Naive thymus-derived CD8-positive, alpha-beta T cell (primary cell): ENCODE measurements around the gene SRXN1. TPM values are rescaled to one million over a fixed set of nuclear protein-coding genes. Genes with fewer than 3 reads are reported as not detected.
A peak's percentile ranks its signal among the peaks of the same experiment; 100 is the strongest.

Source experiments
- ATAC-seq, 2 donors: fragments of 150-1000 bp; cut with Tn5 transposase in 1 of 2; sonication (Bioruptor Pico), chemical (Tn5 transposase) in 1 of 2; 1 replicate in 1 of 2; 2 replicates in 1 of 2; pipeline ENCODE4 v1.10.0; 2021; ENCODE audit warnings: mild to moderate bottlenecking in 2 of 2, moderate library complexity in 2 of 2
- POLR2A ChIA-PET: fragments of 350-600 bp; sonication (Branson Sonifier 250); formaldehyde crosslinking; loops from one replicate; lab custom pipeline; 2021; ENCODE audit warnings: antibody characterized with exemption; lab: Charles Lee
- DNase-seq, 10 donors: peaks; one replicate each; pipeline versions ENCODE4 v3.0.0 to v3.0.0-alpha.2; 2020 to 2022
- H3K27ac Mint-ChIP-seq, 10 donors: one replicate each; pipeline ENCODE4 v1.8.0; 2020 to 2022; ENCODE audit warnings: mild to moderate bottlenecking in 10 of 10, mixed read lengths in 10 of 10, moderate library complexity in 4 of 10, inconsistent platforms in 1 of 10
- H3K27me3 Mint-ChIP-seq, 5 donors: one replicate each; pipeline ENCODE4 v1.8.0; 2021 to 2022; ENCODE audit warnings: mixed read lengths in 5 of 5
- H3K36me3 Mint-ChIP-seq, 3 donors: one replicate each; pipeline ENCODE4 v1.8.0; 2020 to 2022; ENCODE audit warnings: mixed read lengths in 3 of 3, mild to moderate bottlenecking in 2 of 3, inconsistent platforms in 1 of 3
- H3K4me1 Mint-ChIP-seq, 4 donors: one replicate each; pipeline ENCODE4 v1.8.0; 2021 to 2022; ENCODE audit warnings: mixed read lengths in 4 of 4
- H3K4me3 Mint-ChIP-seq, 10 donors: one replicate each; pipeline ENCODE4 v1.8.0; 2020 to 2022; ENCODE audit warnings: mild to moderate bottlenecking in 10 of 10, mixed read lengths in 10 of 10, moderate library complexity in 6 of 10, inconsistent platforms in 1 of 10
- H3K9me3 Mint-ChIP-seq, 9 donors: one replicate each; pipeline ENCODE4 v1.8.0; 2020 to 2022; ENCODE audit warnings: mixed read lengths in 9 of 9, mild to moderate bottlenecking in 3 of 9, inconsistent platforms in 1 of 9, moderate library complexity in 1 of 9
- polyA plus RNA-seq, 3 donors: library from polyadenylated mRNA; unstranded; fragments of 300-500 nt; fragmentation: Illumina TruSeq; gene quantifications; one replicate each; pipeline ENCODE4 v1.2.3, GENCODE V29; 2021
- total RNA-seq, 8 experiments: library from RNA in 2 of 8; stranded (reverse) in 2 of 8; gene quantifications; one replicate each; pipeline ENCODE4 v1.2.3 and lab custom pipeline; 2021 to 2026

SRXN1 gene
- total and polyA plus RNA-seq, 5 experiments from 2014 or later = 0.26 to 15.6 (median 2.4) TPM

GRCh38 chr20:661474-662270, 8.7 kb upstream of the SRXN1 start:
- Mint-ChIP-seq H3K4me3 (no peak overlapping the region), H3K9me3 (no peaks in the 10 kb centered on the region), H3K27me3 (peaks cover 37 to 89% (median 57%) of the 10 kb centered on the region in 5 donors), H3K36me3 (peaks cover 0 to 2% (median 0%) of the 10 kb centered on the region in 3 donors), H3K27ac (peak overlapping the region in 1 of 10 donors; percentile 74), H3K4me1 (peaks cover 3 to 9% (median 7%) of the 10 kb centered on the region in 4 donors)
- DNase-seq (no peak), ATAC-seq (no peak)
- POLR2A ChIA-PET = no interaction called here

GRCh38 chr20:658731-659291, 5.8 kb upstream of the SRXN1 start:
- Mint-ChIP-seq H3K27ac (no peak overlapping the region), H3K36me3 (peaks cover 0 to 2% (median 0%) of the 10 kb centered on the region in 3 donors), H3K4me3 (no peak overlapping the region), H3K4me1 (peaks cover 3 to 17% (median 8%) of the 10 kb centered on the region in 4 donors), H3K9me3 (no peaks in the 10 kb centered on the region), H3K27me3 (peaks cover 25 to 97% (median 57%) of the 10 kb centered on the region in 5 donors)
- POLR2A ChIA-PET = no interaction called here
- DNase-seq = no peak
- no peak for ATAC-seq

GRCh38 chr20:658202-658601, 5.2 kb upstream of the SRXN1 start:
- Mint-ChIP-seq H3K9me3 (no peaks in the 10 kb centered on the region), H3K27ac (no peak overlapping the region), H3K4me3 (no peak overlapping the region), H3K27me3 (peaks cover 25 to 94% (median 59%) of the 10 kb centered on the region in 5 donors), H3K36me3 (peaks cover 0 to 2% (median 0%) of the 10 kb centered on the region in 3 donors), H3K4me1 (peaks cover 4 to 21% (median 8%) of the 10 kb centered on the region in 4 donors)
- no peak for ATAC-seq
- POLR2A ChIA-PET = no interaction called here
- DNase-seq = no peak

GRCh38 chr20:655726-656624, 3.0 kb upstream of the SRXN1 start:
- H3K4me3 Mint-ChIP-seq = no peak overlapping the region
- peaks cover 16 to 87% (median 43%) of the 10 kb centered on the region in 5 donors for H3K27me3 Mint-ChIP-seq
- POLR2A ChIA-PET = no interaction called here
- H3K4me1 Mint-ChIP-seq = peaks cover 0 to 29% (median 10%) of the 10 kb centered on the region in 4 donors
- ATAC-seq (no peak), DNase-seq (no peak)
- H3K36me3 Mint-ChIP-seq = no peaks in the 10 kb centered on the region
- no peaks in the 10 kb centered on the region for H3K9me3 Mint-ChIP-seq
- H3K27ac Mint-ChIP-seq = no peak overlapping the region

- no peak overlapping the region for H3K27ac Mint-ChIP-seq
- no peaks in the 10 kb centered on the region for H3K9me3 Mint-ChIP-seq
- peaks cover 0 to 25% (median 12%) of the 10 kb centered on the region in 4 donors for H3K4me1 Mint-ChIP-seq
- H3K36me3 Mint-ChIP-seq = no peaks in the 10 kb centered on the region
- ATAC-seq = no peak
- peaks cover 13 to 88% (median 33%) of the 10 kb centered on the region in 5 donors for H3K27me3 Mint-ChIP-seq
- DNase-seq = no peak
- POLR2A ChIA-PET = no interaction called here
- H3K4me3 Mint-ChIP-seq = peak overlapping the region in 7 of 10 donors; percentile 9 to 85 (median 60)
Measured at GRCh38 chr20:654417-654750, 1.4 kb upstream of the SRXN1 start.

GRCh38 chr20:653590-654416, 803 bp upstream of the SRXN1 start:
- ATAC-seq (peak in 1 of 2 donors; percentile 51), DNase-seq (no peak)
- no peaks in the 10 kb centered on the region for H3K9me3 Mint-ChIP-seq
- no peaks in the 10 kb centered on the region for H3K36me3 Mint-ChIP-seq
- peak overlapping the region; percentile 41 to 85 (median 74) for H3K4me3 Mint-ChIP-seq
- peak overlapping the region in 2 of 10 donors; percentile 29 to 83 for H3K27ac Mint-ChIP-seq
- H3K27me3 Mint-ChIP-seq = peaks cover 9 to 88% (median 29%) of the 10 kb centered on the region in 5 donors
- POLR2A ChIA-PET = no interaction called here
- H3K4me1 Mint-ChIP-seq = peaks cover 0 to 25% (median 12%) of the 10 kb centered on the region in 4 donors

- DNase-seq (no peak), ATAC-seq (no peak)
- H3K36me3 Mint-ChIP-seq = peaks cover 0 to 4% (median 0%) of the 10 kb centered on the region in 3 donors
- peak overlapping the region; percentile 15 to 84 (median 74) for H3K4me3 Mint-ChIP-seq
- POLR2A ChIA-PET = no interaction called here
- H3K27me3 Mint-ChIP-seq = peaks cover 0 to 78% (median 18%) of the 10 kb centered on the region in 5 donors
- H3K4me1 Mint-ChIP-seq = peaks cover 0 to 25% (median 12%) of the 10 kb centered on the region in 4 donors
- peak overlapping the region in 4 of 10 donors; percentile 54 to 85 (median 74) for H3K27ac Mint-ChIP-seq
- no peaks in the 10 kb centered on the region for H3K9me3 Mint-ChIP-seq
Measured at GRCh38 chr20:652615-653109, 338 bp downstream of the SRXN1 start.

- DNase-seq (no peak), ATAC-seq (no peak)
- H3K27ac Mint-ChIP-seq = peak overlapping the region in 4 of 10 donors; percentile 41 to 85 (median 61)
- POLR2A ChIA-PET = no interaction called here
- H3K4me3 Mint-ChIP-seq = peak overlapping the region; percentile 15 to 84 (median 74)
- peaks cover 0 to 4% (median 0%) of the 10 kb centered on the region in 3 donors for H3K36me3 Mint-ChIP-seq
- peaks cover 0 to 25% (median 12%) of the 10 kb centered on the region in 4 donors for H3K4me1 Mint-ChIP-seq
- no peaks in the 10 kb centered on the region for H3K9me3 Mint-ChIP-seq
- peaks cover 0 to 71% (median 18%) of the 10 kb centered on the region in 5 donors for H3K27me3 Mint-ChIP-seq
Measured at GRCh38 chr20:651713-652614, 1.0 kb downstream of the SRXN1 start.

GRCh38 chr20:650954-651353, 2.0 kb downstream of the SRXN1 start:
- H3K9me3 Mint-ChIP-seq = no peaks in the 10 kb centered on the region
- H3K4me1 Mint-ChIP-seq = peaks cover 0 to 26% (median 12%) of the 10 kb centered on the region in 4 donors
- no peak overlapping the region for H3K27ac Mint-ChIP-seq
- POLR2A ChIA-PET = no interaction called here
- H3K4me3 Mint-ChIP-seq = peak overlapping the region in 4 of 10 donors; percentile 14 to 82 (median 50)
- no peak for DNase-seq
- ATAC-seq = no peak
- H3K27me3 Mint-ChIP-seq = peaks cover 0 to 61% (median 11%) of the 10 kb centered on the region in 5 donors
- H3K36me3 Mint-ChIP-seq = peaks cover 0 to 4% (median 0%) of the 10 kb centered on the region in 3 donors

- POLR2A ChIA-PET = no interaction called here
- H3K9me3 Mint-ChIP-seq = no peaks in the 10 kb centered on the region
- peaks cover 0 to 54% (median 10%) of the 10 kb centered on the region in 5 donors for H3K27me3 Mint-ChIP-seq
- H3K4me1 Mint-ChIP-seq = peaks cover 0 to 31% (median 15%) of the 10 kb centered on the region in 4 donors
- DNase-seq (no peak), ATAC-seq (no peak)
- H3K36me3 Mint-ChIP-seq = peaks cover 0 to 4% (median 0%) of the 10 kb centered on the region in 3 donors
- H3K4me3 Mint-ChIP-seq = peak overlapping the region in 1 of 10 donors; percentile 5
- H3K27ac Mint-ChIP-seq = peak overlapping the region in 2 of 10 donors; percentile 2 to 41
Measured at GRCh38 chr20:650281-650680, 2.7 kb downstream of the SRXN1 start.
